Endothelial cell of umbilical vein (primary cell): ENCODE measurements around the gene DAND5. TPM values are rescaled to one million over a fixed set of nuclear protein-coding genes. Genes with fewer than 3 reads are reported as not detected.

ENCODE experiments used
- BruUV-seq: library from RNA; stranded (reverse); fragments of 400-500 nt; replicated peaks from 2 replicates; lab custom pipeline; 2021; lab: Mats Ljungman, UMichigan
- CTCF ChIA-PET: fragments of 300-600, 350-600 bp; sonication (Branson Sonifier 250); formaldehyde crosslinking; loops from one replicate; lab custom pipeline; 2021; ENCODE audit warnings: antibody characterized with exemption, inconsistent platforms; lab: Charles Lee
- POLR2A ChIA-PET: fragments of 300-600, 350-600 bp; sonication (Branson Sonifier 250); formaldehyde crosslinking; loops from one replicate; lab custom pipeline; 2021; ENCODE audit warnings: antibody characterized with exemption, inconsistent platforms; lab: Charles Lee
- DNase-seq: peaks from one replicate; pipeline ENCODE4 v3.0.0-alpha.2; 2011; ENCODE audit warnings: low read depth, low spot score
- FAIRE-seq: peaks from 2 replicates; lab custom pipeline; 2011; peaks lifted over from hg19 to GRCh38; lab: Jason Lieb, UNC
- H2AFZ ChIP-seq: 2 replicates; pipeline ENCODE4 v1.6.0; 2012; ENCODE audit warnings: low read depth, low read length, control low read depth, inconsistent platforms
- H3K27ac ChIP-seq: 2 replicates; pipeline ENCODE4 v1.5.1; 2011; ENCODE audit warnings: low read depth, mild to moderate bottlenecking, control low read depth, low read length, moderate library complexity; ENCODE audit not compliant: insufficient read depth
- H3K27me3 ChIP-seq, 2 experiments: 2 replicates each; pipeline versions ENCODE4 v1.6.0 to v1.6.1; 2011; ENCODE audit warnings: low read length in 2 of 2, mixed read lengths in 1 of 2; ENCODE audit not compliant: control insufficient read depth in 2 of 2, insufficient read depth in 2 of 2
- H3K36me3 ChIP-seq, 2 experiments: 2 replicates in 1 of 2; 3 replicates in 1 of 2; pipeline ENCODE4 v1.5.1; 2011; ENCODE audit warnings: low read length in 2 of 2, mild to moderate bottlenecking in 1 of 2, moderate library complexity in 1 of 2; ENCODE audit not compliant: control insufficient read depth in 2 of 2, insufficient read depth in 2 of 2; ENCODE audit errors: extremely low read depth in 1 of 2
- H3K4me1 ChIP-seq: 3 replicates; pipeline ENCODE4 v1.5.1; 2011; ENCODE audit warnings: mild to moderate bottlenecking, low read length; ENCODE audit not compliant: control insufficient read depth, insufficient read depth; ENCODE audit errors: extremely low read depth
- H3K4me2 ChIP-seq: 2 replicates; pipeline ENCODE4 v1.6.1; 2011; ENCODE audit warnings: low read length, control low read depth, mixed read lengths; ENCODE audit not compliant: insufficient read depth
- H3K4me3 ChIP-seq, 3 experiments: fragments of 200-600 bp in 1 of 3; sonication (generic), shearing (Covaris generic) in 1 of 3; replicated peaks in 1 of 3; 2 replicates each; pipeline ENCODE4 v1.5.1; 2011 to 2016; ENCODE audit warnings: control low read depth in 3 of 3, low read length in 3 of 3, mild to moderate bottlenecking in 2 of 3, inconsistent platforms in 1 of 3, low read depth in 1 of 3, moderate library complexity in 1 of 3; ENCODE audit not compliant: insufficient read depth in 1 of 3
- H3K79me2 ChIP-seq: 2 replicates; pipeline ENCODE4 v1.6.0; 2012; ENCODE audit warnings: low read length, inconsistent platforms; ENCODE audit not compliant: control insufficient read depth, insufficient read depth
- H3K9ac ChIP-seq: replicated peaks from 2 replicates; pipeline ENCODE3; 2011; ENCODE audit warnings: low read length, control low read depth; ENCODE audit not compliant: insufficient read depth; ENCODE audit errors: extremely low read depth
- H3K9me1 ChIP-seq: replicated peaks from 3 replicates; pipeline ENCODE4 v1.6.0; 2011; ENCODE audit warnings: mild to moderate bottlenecking, low read length; ENCODE audit not compliant: control insufficient read depth, insufficient read depth; ENCODE audit errors: extremely low read depth
- H3K9me3 ChIP-seq: replicated peaks from 2 replicates; pipeline ENCODE4 v1.5.1; 2012; ENCODE audit warnings: low read length, inconsistent platforms; ENCODE audit not compliant: control insufficient read depth, insufficient read depth
- H4K20me1 ChIP-seq: replicated peaks from 2 replicates; pipeline ENCODE3; 2011; ENCODE audit warnings: mild to moderate bottlenecking, low read length; ENCODE audit not compliant: control insufficient read depth, insufficient read depth; ENCODE audit errors: extremely low read depth
- CTCF ChIP-seq, 2 donors: IDR thresholded peaks; 1 replicate in 1 of 2; 2 replicates in 1 of 2; pipeline ENCODE4 v1.5.1; 2011; ENCODE audit warnings: low read length in 2 of 2, mild to moderate bottlenecking in 2 of 2, moderate library complexity in 2 of 2, control low read depth in 1 of 2, inconsistent platforms in 1 of 2, low read depth in 1 of 2; ENCODE audit not compliant: insufficient read depth in 1 of 2; ENCODE audit errors: extremely low read depth in 1 of 2
- EZH2 ChIP-seq: IDR thresholded peaks from 2 replicates; pipeline ENCODE4 v1.6.1; 2012; ENCODE audit warnings: borderline replicate concordance, low read depth, mild to moderate bottlenecking, moderate library complexity, low read length, inconsistent platforms; ENCODE audit not compliant: severe bottlenecking
- FOS ChIP-seq: IDR thresholded peaks from 2 replicates; pipeline ENCODE4 v1.6.1; 2011; ENCODE audit warnings: mild to moderate bottlenecking, low read length, moderate library complexity, borderline replicate concordance; ENCODE audit not compliant: insufficient read depth
- GATA2 ChIP-seq: IDR thresholded peaks from 2 replicates; pipeline ENCODE4 v1.7.0; 2011; ENCODE audit warnings: low read depth, mild to moderate bottlenecking, moderate library complexity, mixed read lengths, low read length; ENCODE audit not compliant: insufficient read length, insufficient read depth
- JUN ChIP-seq: IDR thresholded peaks from 2 replicates; pipeline ENCODE4 v1.6.1; 2011; ENCODE audit warnings: borderline replicate concordance, low read depth; ENCODE audit not compliant: insufficient read length, insufficient read depth
- MAX ChIP-seq: IDR thresholded peaks from 2 replicates; pipeline ENCODE4 v1.6.1; 2011; ENCODE audit not compliant: insufficient read depth, insufficient read length
- MYC ChIP-seq: IDR thresholded peaks from one replicate; pipeline ENCODE4 v1.6.1; 2011; ENCODE audit warnings: mild to moderate bottlenecking, low read depth, low read length
- POLR2A ChIP-seq: IDR thresholded peaks from 2 replicates; pipeline ENCODE4 v1.6.1; 2012; ENCODE audit warnings: low read depth, mild to moderate bottlenecking, control low read depth, low read length
- POLR2AphosphoS5 ChIP-seq: IDR thresholded peaks from 2 replicates; pipeline ENCODE4 v1.6.1; 2012; ENCODE audit warnings: low read depth, mild to moderate bottlenecking, control low read depth, low read length, moderate library complexity; ENCODE audit not compliant: insufficient read depth
- dilution Hi-C: fragments of 300-500 bp; cut with MboI; formaldehyde crosslinking; loops from one replicate; pipeline ENCODE4 v1.15.0; 2019; ENCODE audit warnings: low sequenced_read_pairs; ENCODE audit not compliant: extremely low pct_ligation_motif_present
- intact Hi-C: fragments of 100-400 bp; cut with micrococcal nuclease; formaldehyde crosslinking; loops from one replicate; pipeline ENCODE4 v1.10.0; 2022
- polyA plus RNA-seq, 4 experiments: library from polyadenylated mRNA; depleted of rRNA in 3 of 4; stranded (reverse) in 3 of 4; unstranded in 1 of 4; fragments of >200 nt; gene quantifications; 2 replicates each; pipeline versions ENCODE4 v1.2.1 to v1.2.3, GENCODE V29; 2011 to 2012; ENCODE audit warnings: missing spikeins in 1 of 4
- total RNA-seq: library from RNA; stranded (reverse); gene quantifications from 2 replicates; pipeline ENCODE4 v1.2.3, GENCODE V29; 2021

The DAND5 gene
- total and polyA plus RNA-seq, 2 donors (not counting 3 experiments of a cell fraction or from before 2014, with no cell fraction given) = 0.06 to 0.20 TPM

- H3K36me3 ChIP-seq = no peaks in the 10 kb centered on the region
- no peak overlapping the region for H3K4me2 ChIP-seq
- no peaks in the 10 kb centered on the region for H3K79me2 ChIP-seq
- no peak overlapping the region for H3K9ac ChIP-seq
- FAIRE-seq (no peak), DNase-seq (no peak)
- H3K27ac ChIP-seq = no peak overlapping the region
- dilution Hi-C loops = no loop called here
- H2AFZ ChIP-seq = no peak overlapping the region
- BruUV-seq = no TSS peak
- no peak for TF ChIP-seq MAX
- TF ChIP-seq MYC = no peak
- TF ChIP-seq EZH2 = no peak
- no peak for TF ChIP-seq FOS
- TF ChIP-seq JUN = no peak
- TF ChIP-seq CTCF (IDR thresholded peaks at IDR 0.05; ENCODE audit: extremely low read depth in 1 of 2, insufficient read depth in 1 of 2, low read depth in 1 of 2, low read length in 2 of 2) = no peak
- no peak for TF ChIP-seq POLR2A
- TF ChIP-seq POLR2AphosphoS5 = no peak
- TF ChIP-seq GATA2 = no peak
- no peaks in the 10 kb centered on the region for H4K20me1 ChIP-seq
- no peaks in the 10 kb centered on the region for H3K9me1 ChIP-seq
- no peak overlapping the region for H3K4me3 ChIP-seq
- no peaks in the 10 kb centered on the region for H3K9me3 ChIP-seq
- intact Hi-C loops = no loop called here
- ChIA-PET CTCF (interaction anchor here (11.0 to 13.4 kb wide), 2 partner anchors 74 to 106 kb away, joined by 274 to 543 read pairs; no protein-coding TSS in a partner anchor), POLR2A (no interaction called here)
- H3K27me3 ChIP-seq = no peaks in the 10 kb centered on the region
- peaks cover 2% of the 10 kb centered on the region for H3K4me1 ChIP-seq
These were observed 17.4 kb downstream of the DAND5 start for GRCh38 chr19:12986726-12987125.
